K562 (cell line): ENCODE data around the gene EPB41L4B. TPM values are rescaled to one million over a fixed set of nuclear protein-coding genes. Genes with fewer than 3 reads are reported as not detected.

Experiments used
- BRF2 ChIP-seq: IDR thresholded peaks from 3 replicates; pipeline ENCODE4 v1.6.1; 2011; ENCODE audit warnings: borderline replicate concordance, mild to moderate bottlenecking; ENCODE audit not compliant: insufficient read length, insufficient read depth
- CBX1 ChIP-seq: sonication (generic); IDR thresholded peaks from 2 replicates; pipeline ENCODE4 v1.6.1; 2016; ENCODE audit warnings: antibody characterized with exemption, low read depth, mild to moderate bottlenecking
- CC2D1A ChIP-seq: fragments of 450-650 bp; IDR thresholded peaks from 2 replicates; pipeline ENCODE4 v1.6.1; 2017; ENCODE audit warnings: mild to moderate bottlenecking
- CCNT2 ChIP-seq: IDR thresholded peaks from 2 replicates; pipeline ENCODE4 v1.6.1; 2011; ENCODE audit warnings: borderline replicate concordance, low read depth, mild to moderate bottlenecking, moderate library complexity, mixed read lengths, low read length; ENCODE audit not compliant: insufficient read length; ENCODE audit errors: extremely low read depth
- DEAF1 ChIP-seq: fragments of 450-650 bp; formaldehyde crosslinking; IDR thresholded peaks from 2 replicates; pipeline ENCODE4 v1.4.0; 2020; ENCODE audit warnings: mild to moderate bottlenecking, moderate library complexity
- LEF1 ChIP-seq: fragments of 450-650 bp; IDR thresholded peaks from 2 replicates; pipeline ENCODE4 v1.6.1; 2016; ENCODE audit warnings: mild to moderate bottlenecking
- MAFF ChIP-seq: IDR thresholded peaks from 2 replicates; pipeline ENCODE4 v1.6.1; 2012; ENCODE audit warnings: low read length, improper control_type of control experiment
- SNIP1 ChIP-seq: fragments of 450-650 bp; IDR thresholded peaks from 2 replicates; pipeline ENCODE4 v1.7.1; 2017; ENCODE audit warnings: low read depth, mild to moderate bottlenecking
- VEZF1 ChIP-seq: fragments of 200-800 bp; sonication (Bioruptor generic); IDR thresholded peaks from 2 replicates; pipeline ENCODE4 v1.6.1; 2017; ENCODE audit warnings: missing genetic modification characterization, missing compliant biosample characterization
- ZBED1 ChIP-seq: IDR thresholded peaks from 2 replicates; pipeline ENCODE4 v1.6.1; 2014
- ZBTB40 ChIP-seq, 2 experiments: fragments of 450-650 bp in 1 of 2; sonication (generic) in 1 of 2; formaldehyde crosslinking in 1 of 2; IDR thresholded peaks; 2 replicates each; pipeline versions ENCODE4 v1.7.1 to v1.9.0; 2016 to 2022; ENCODE audit warnings: inconsistent platforms in 1 of 2, mild to moderate bottlenecking in 1 of 2, missing genetic modification reagents in 1 of 2
- ZNF395 ChIP-seq: fragments of 200-800 bp; sonication (Bioruptor generic); IDR thresholded peaks from 2 replicates; pipeline ENCODE4 v1.6.1; 2017; ENCODE audit warnings: missing genetic modification characterization, missing compliant biosample characterization
- ZNF766 ChIP-seq: fragments of 200-800 bp; sonication (Bioruptor generic); conservative IDR thresholded peaks from 2 replicates; pipeline ENCODE4 v1.6.1; 2016; ENCODE audit warnings: missing genetic modification characterization, missing compliant biosample characterization
- polyA plus RNA-seq, 8 experiments: library from polyadenylated mRNA; depleted of rRNA in 4 of 8; stranded (reverse) in 5 of 8; unstranded in 3 of 8; fragments of >200 nt; fragmentation: Nextera tagmentation in 2 of 8; fragmentation: Illumina TruSeq in 1 of 8; extraction: Ambion mirVana in 2 of 8; extraction: Trizol in 1 of 8; gene quantifications; 2 replicates each; pipeline versions ENCODE4 v1.2.1 to v1.2.3, GENCODE V29; 2011 to 2014; ENCODE audit warnings: inconsistent platforms in 1 of 8, missing spikeins in 1 of 8
- total RNA-seq, 7 experiments: library from RNA; depleted of rRNA in 6 of 7; stranded (reverse); fragments of >200 nt in 6 of 7; fragmentation: Illumina TruSeq in 2 of 7; extraction: Trizol in 2 of 7; gene quantifications; 2 replicates each; pipeline versions ENCODE4 v1.2.1 to v1.2.3, GENCODE V29; 2011 to 2021; ENCODE audit warnings: low replicate concordance in 1 of 7

EPB41L4B gene
- total and polyA plus RNA-seq, 9 of the 15 experiments (the other 6 are each of a cell fraction or from before 2014, with no cell fraction given): 0.09 to 0.38 (median 0.21) TPM

- TF ChIP-seq DEAF1 (no peak), CBX1 (no peak), BRF2 (no peak), ZNF395 (CRISPR knock-in tag) (peak; percentile 53), ZBED1 (no peak), MAFF (peak; percentile 42; the same call in 1 of the 2 replicates), ZNF766 (0 out of 2 replicates have a peak, but pooled peaks have one; percentile 48), SNIP1 (no peak), VEZF1 (CRISPR knock-in tag) (peak; percentile 45), ZBTB40 (IDR thresholded peaks at IDR 0.05) (no peak), ZBTB40 (CRISPR knock-in tag; IDR thresholded peaks at IDR 0.05) (no peak), CC2D1A (no peak), LEF1 (no peak; the same call in 1 of the 2 replicates), CCNT2 (peak; percentile 37)
These were observed 33.9 kb downstream of the EPB41L4B start (continued) for GRCh38 chr9:109286981-109287380.
